ENCODE measurements around the gene GABRA4.
A peak's percentile ranks its signal among the peaks of the same experiment; 100 is the strongest.

Gene GABRA4

DNA sequence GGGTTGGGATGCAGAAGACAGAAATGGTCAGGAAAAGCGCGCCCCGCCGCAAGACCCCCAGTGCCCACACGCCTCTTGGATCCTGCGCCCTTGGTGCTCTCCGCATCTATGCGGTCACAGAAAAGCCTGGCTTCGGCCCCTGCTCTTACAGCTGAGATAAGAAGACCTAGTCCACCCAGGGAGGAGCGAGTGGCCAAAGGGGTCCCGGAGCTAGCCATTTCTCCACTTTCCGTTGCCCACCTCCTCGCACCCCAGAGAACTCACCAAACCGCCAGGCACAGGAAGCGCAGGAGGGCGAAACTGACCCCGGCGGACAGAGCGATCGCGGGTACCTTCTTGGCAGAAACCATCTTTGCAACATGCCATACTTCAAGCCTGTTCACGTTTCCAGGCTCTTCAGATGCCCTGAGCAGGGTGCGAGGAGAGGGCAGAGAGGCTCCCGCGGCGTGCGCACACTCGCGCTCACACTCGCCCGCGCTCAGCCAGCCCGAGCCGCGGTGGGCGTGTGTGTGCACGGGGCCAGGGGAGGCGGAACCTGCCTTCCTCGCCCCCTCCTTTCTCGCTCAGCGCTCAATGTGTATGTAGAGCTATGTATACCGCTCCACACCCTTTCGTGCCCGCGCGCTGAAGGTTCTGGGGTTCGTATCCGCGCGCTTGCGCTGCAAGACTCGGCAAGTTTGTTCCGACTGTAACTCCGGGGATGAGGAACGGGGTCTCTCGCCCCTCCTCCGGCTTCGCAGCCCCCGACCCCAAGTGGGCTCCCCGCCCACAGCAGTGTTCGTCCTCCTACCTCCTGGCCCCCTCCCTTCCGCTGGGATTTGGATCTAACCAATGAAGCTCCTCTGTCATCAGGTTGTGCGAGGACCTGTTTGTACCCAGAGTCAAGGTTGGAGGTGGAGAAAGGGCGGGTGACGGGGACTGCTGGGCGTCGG, at the start of gene GABRA4:
Gene GABRA4, minus strand, starts transcription at position 507 of the 932 bp plus-strand sequence. Its CDS starts 157 bp downstream, at position 350.
- TF ChIP-seq CTCF (conservative IDR thresholded peaks at IDR 0.05; ENCODE audit: low read depth, low read length) = no peak
- Histone ChIP-seq H3K9ac (no peak within 1 kb of the TSS), H3K4me3 (IDR thresholded peaks at IDR 0.05; ENCODE audit: insufficient read depth, low read depth, low read length) (no peak within 1 kb of the TSS), H3K27me3 (ENCODE audit: insufficient read depth, low read depth) (no peaks in the 10 kb centered on the region), H3K4me2 (no peak within 1 kb of the TSS), H4K20me1 (ENCODE audit: insufficient read depth) (no peaks in the 10 kb centered on the region), H3K79me2 (ENCODE audit: insufficient read depth, low read depth) (no peaks in the 10 kb centered on the region), H3K27ac (no peak within 1 kb of the TSS), H3K4me1 (ENCODE audit: low read depth, poor library complexity, severe bottlenecking) (no peaks in the 10 kb centered on the region), H2AFZ (ENCODE audit: low read depth) (no peak within 1 kb of the TSS), H3K36me3 (ENCODE audit: insufficient read depth) (no peaks in the 10 kb centered on the region)

DNA sequence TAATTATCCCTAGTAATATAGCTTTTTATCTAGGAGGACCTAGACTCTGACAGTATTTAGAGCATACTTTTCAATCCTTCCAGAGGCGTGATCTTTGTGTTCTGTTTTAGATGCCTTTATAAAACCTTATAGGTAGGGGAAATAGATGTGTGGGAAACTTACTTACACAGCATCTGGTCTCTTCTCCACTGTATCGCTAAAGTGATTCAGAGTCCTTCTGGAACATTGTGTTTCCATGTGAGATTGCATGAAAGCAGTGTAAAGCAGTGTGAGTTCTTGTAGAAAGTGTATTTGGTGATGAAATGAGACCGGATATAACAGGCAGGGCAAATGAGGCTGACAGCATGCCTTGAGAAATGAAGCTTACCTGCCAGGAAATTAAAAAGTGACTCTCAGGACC, 47.4 kb upstream of the GABRA4 start:
- Histone ChIP-seq H2AFZ (ENCODE audit: low read depth) (no peak overlapping the region), H3K4me3 (IDR thresholded peaks at IDR 0.05; ENCODE audit: insufficient read depth, low read depth, low read length) (no peak overlapping the region), H4K20me1 (ENCODE audit: insufficient read depth) (no peaks in the 10 kb centered on the region), H3K36me3 (ENCODE audit: insufficient read depth) (no peaks in the 10 kb centered on the region), H3K79me2 (ENCODE audit: insufficient read depth, low read depth) (no peaks in the 10 kb centered on the region), H3K27me3 (ENCODE audit: insufficient read depth, low read depth) (no peaks in the 10 kb centered on the region), H3K9ac (no peak overlapping the region), H3K4me2 (no peak overlapping the region), H3K27ac (no peak overlapping the region), H3K4me1 (ENCODE audit: low read depth, poor library complexity, severe bottlenecking) (no peaks in the 10 kb centered on the region)
- no peak for TF ChIP-seq CTCF (conservative IDR thresholded peaks at IDR 0.05; ENCODE audit: low read depth, low read length)

DNA sequence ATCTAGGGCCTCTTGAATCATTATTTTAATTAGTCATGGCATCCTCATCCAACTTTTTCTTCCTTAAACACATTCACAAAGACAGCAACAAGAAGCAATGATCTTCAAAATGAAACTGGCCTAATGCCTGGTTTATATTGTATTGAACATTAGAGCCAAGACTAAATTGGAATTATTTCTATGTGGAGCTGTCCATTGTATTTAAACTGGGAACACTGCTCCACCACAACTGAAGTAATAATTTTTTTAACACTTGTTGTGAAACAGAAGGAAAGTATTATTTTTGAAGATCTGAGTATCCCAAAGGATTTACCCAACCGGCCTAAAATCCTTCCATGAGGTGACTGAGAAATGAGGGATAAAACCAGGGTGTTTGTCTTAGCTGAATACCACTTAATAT, 44.9 kb upstream of the GABRA4 start:
- H4K20me1 ChIP-seq (ENCODE audit: insufficient read depth) = no peaks in the 10 kb centered on the region
- no peak overlapping the region for H3K27ac ChIP-seq
- no peak for TF ChIP-seq CTCF (conservative IDR thresholded peaks at IDR 0.05; ENCODE audit: low read depth, low read length)
- H3K36me3 ChIP-seq (ENCODE audit: insufficient read depth) = no peaks in the 10 kb centered on the region
- H3K4me2 ChIP-seq = no peak overlapping the region
- no peaks in the 10 kb centered on the region for H3K4me1 ChIP-seq (ENCODE audit: low read depth, poor library complexity, severe bottlenecking)
- H3K4me3 ChIP-seq (IDR thresholded peaks at IDR 0.05; ENCODE audit: insufficient read depth, low read depth, low read length) = no peak overlapping the region
- no peaks in the 10 kb centered on the region for H3K27me3 ChIP-seq (ENCODE audit: insufficient read depth, low read depth)
- H3K79me2 ChIP-seq (ENCODE audit: insufficient read depth, low read depth) = no peaks in the 10 kb centered on the region
- no peak overlapping the region for H3K9ac ChIP-seq
- H2AFZ ChIP-seq (ENCODE audit: low read depth) = no peak overlapping the region

- peak; percentile 39; the same call in 1 of the 2 replicates for TF ChIP-seq CTCF (conservative IDR thresholded peaks at IDR 0.05; ENCODE audit: low read depth, low read length)
- Histone ChIP-seq H3K27me3 (ENCODE audit: insufficient read depth, low read depth) (no peaks in the 10 kb centered on the region), H3K27ac (no peak overlapping the region), H3K4me1 (ENCODE audit: low read depth, poor library complexity, severe bottlenecking) (no peaks in the 10 kb centered on the region), H3K4me3 (IDR thresholded peaks at IDR 0.05; ENCODE audit: insufficient read depth, low read depth, low read length) (no peak overlapping the region), H3K4me2 (peak overlapping the region; percentile 17; the same call in 1 of the 2 replicates), H3K79me2 (ENCODE audit: insufficient read depth, low read depth) (no peaks in the 10 kb centered on the region), H3K36me3 (ENCODE audit: insufficient read depth) (no peaks in the 10 kb centered on the region), H4K20me1 (ENCODE audit: insufficient read depth) (no peaks in the 10 kb centered on the region), H3K9ac (no peak overlapping the region), H2AFZ (ENCODE audit: low read depth) (peak overlapping the region; percentile 71)
These were observed 39.2 kb upstream of the GABRA4 start for GRCh38 chr4:47032405-47033106.

All from KMS-11 (cell line).